OCI-LY3 (cell line): Measurements from ENCODE around the gene NDRG3.

ENCODE experiments used
- H2AFZ ChIP-seq: fragments of 200-600, 300-600 bp; shearing (Covaris generic); 2 replicates; pipeline ENCODE4 v1.6.0; 2014; ENCODE audit warnings: antibody characterized with exemption, low read depth, low read length
- H3K27ac ChIP-seq: fragments of 200-600, 300-600 bp; sonication (generic); 2 replicates; pipeline ENCODE4 v1.5.1; 2014; ENCODE audit warnings: mild to moderate bottlenecking, low read length, moderate library complexity, mixed read lengths
- H3K27me3 ChIP-seq: fragments of 200-600, 300-600 bp; sonication (generic); 2 replicates; pipeline ENCODE4 v1.6.1; 2014; ENCODE audit warnings: low read depth, low read length, mixed read lengths
- H3K36me3 ChIP-seq: fragments of 200-600, 300-600 bp; sonication (generic); replicated peaks from 2 replicates; pipeline ENCODE3; 2014; ENCODE audit warnings: low read depth, low read length, mixed read lengths
- H3K4me1 ChIP-seq: fragments of 300-600, 200-600 bp; sonication (generic); 2 replicates; pipeline ENCODE4 v1.6.1; 2014; ENCODE audit warnings: low read length, mixed read lengths
- H3K4me2 ChIP-seq: fragments of 200-600, 300-600 bp; sonication (generic); 2 replicates; pipeline ENCODE4 v1.6.1; 2014; ENCODE audit warnings: low read length, mixed read lengths
- H3K4me3 ChIP-seq: fragments of 300-600, 200-600 bp; sonication (generic); 2 replicates; pipeline ENCODE4 v1.5.1; 2014; ENCODE audit warnings: antibody characterized with exemption, mild to moderate bottlenecking, low read length, moderate library complexity
- H3K79me2 ChIP-seq: fragments of 300-600, 200-600 bp; shearing (Covaris generic); 2 replicates; pipeline ENCODE4 v1.6.1; 2014; ENCODE audit warnings: mild to moderate bottlenecking, low read length, mixed read lengths
- H3K9ac ChIP-seq: fragments of 300-600, 200-600 bp; shearing (Covaris generic); 2 replicates; pipeline ENCODE4 v1.6.0; 2014; ENCODE audit warnings: mild to moderate bottlenecking, low read length, moderate library complexity
- H3K9me3 ChIP-seq: fragments of 200-600, 300-600 bp; shearing (Covaris generic); 2 replicates; pipeline ENCODE4 v1.6.1; 2014; ENCODE audit warnings: low read length, mixed read lengths; ENCODE audit not compliant: insufficient read depth
- H4K20me1 ChIP-seq: fragments of 200-600, 300-600 bp; sonication (generic); 2 replicates; pipeline ENCODE4 v1.6.1; 2016; ENCODE audit warnings: low read length, mixed read lengths; ENCODE audit not compliant: insufficient read depth
- EZH2phosphoT487 ChIP-seq: fragments of 200-600 bp; shearing (Covaris generic); IDR thresholded peaks from 2 replicates; pipeline ENCODE4 v1.6.1; 2018; ENCODE audit warnings: antibody characterized with exemption, mixed run types, low read depth
- TF ChIP-seq, protein P1 (sequence below): fragments of 200-600, 300-600 bp; sonication (generic); IDR thresholded peaks from 2 replicates; pipeline ENCODE4 v1.5.1; 2014; ENCODE audit warnings: antibody characterized with exemption, low read length, low read depth

Gene NDRG3

GRCh38 chr20:36777576-36777975 lies 31.7 kb upstream of the NDRG3 start:
- Histone ChIP-seq H3K9me3 (no peaks in the 10 kb centered on the region), H3K79me2 (peaks cover 8% of the 10 kb centered on the region), H3K4me1 (peaks cover 9% of the 10 kb centered on the region), H3K4me2 (no peak overlapping the region), H3K27me3 (no peaks in the 10 kb centered on the region), H3K4me3 (no peak overlapping the region), H3K36me3 (no peaks in the 10 kb centered on the region), H4K20me1 (no peaks in the 10 kb centered on the region), H3K27ac (no peak overlapping the region), H3K9ac (no peak overlapping the region), H2AFZ (no peak overlapping the region)
- TF ChIP-seq, protein P1, sequence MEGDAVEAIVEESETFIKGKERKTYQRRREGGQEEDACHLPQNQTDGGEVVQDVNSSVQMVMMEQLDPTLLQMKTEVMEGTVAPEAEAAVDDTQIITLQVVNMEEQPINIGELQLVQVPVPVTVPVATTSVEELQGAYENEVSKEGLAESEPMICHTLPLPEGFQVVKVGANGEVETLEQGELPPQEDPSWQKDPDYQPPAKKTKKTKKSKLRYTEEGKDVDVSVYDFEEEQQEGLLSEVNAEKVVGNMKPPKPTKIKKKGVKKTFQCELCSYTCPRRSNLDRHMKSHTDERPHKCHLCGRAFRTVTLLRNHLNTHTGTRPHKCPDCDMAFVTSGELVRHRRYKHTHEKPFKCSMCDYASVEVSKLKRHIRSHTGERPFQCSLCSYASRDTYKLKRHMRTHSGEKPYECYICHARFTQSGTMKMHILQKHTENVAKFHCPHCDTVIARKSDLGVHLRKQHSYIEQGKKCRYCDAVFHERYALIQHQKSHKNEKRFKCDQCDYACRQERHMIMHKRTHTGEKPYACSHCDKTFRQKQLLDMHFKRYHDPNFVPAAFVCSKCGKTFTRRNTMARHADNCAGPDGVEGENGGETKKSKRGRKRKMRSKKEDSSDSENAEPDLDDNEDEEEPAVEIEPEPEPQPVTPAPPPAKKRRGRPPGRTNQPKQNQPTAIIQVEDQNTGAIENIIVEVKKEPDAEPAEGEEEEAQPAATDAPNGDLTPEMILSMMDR = no peak
- no peak for TF ChIP-seq EZH2phosphoT487

DNA sequence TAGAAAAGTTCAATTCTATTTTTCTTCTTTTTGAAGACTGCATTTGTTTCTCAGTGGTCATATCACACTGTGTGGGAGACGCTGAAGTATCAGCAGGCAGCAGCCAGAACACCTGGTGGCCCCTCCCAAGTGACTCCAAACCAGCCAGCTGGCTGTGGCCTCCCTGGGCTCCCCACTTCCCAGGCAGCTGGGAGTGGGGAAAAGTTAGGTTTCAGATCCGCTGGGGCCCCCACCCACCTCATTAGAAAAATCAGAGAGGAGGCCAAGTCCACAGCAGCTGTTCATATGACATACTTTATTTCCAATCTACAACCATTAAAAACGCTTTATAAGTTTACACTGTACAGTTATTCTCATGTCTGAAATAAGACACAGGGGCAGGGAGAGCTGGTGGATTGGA lies 31.3 kb upstream of the NDRG3 start:
- H4K20me1 ChIP-seq = no peaks in the 10 kb centered on the region
- H3K27me3 ChIP-seq = no peaks in the 10 kb centered on the region
- H3K9me3 ChIP-seq = no peaks in the 10 kb centered on the region
- H3K4me2 ChIP-seq = no peak overlapping the region
- no peak overlapping the region for H3K4me3 ChIP-seq
- H3K36me3 ChIP-seq = no peaks in the 10 kb centered on the region
- TF ChIP-seq, protein P1 = no peak
- no peak for TF ChIP-seq EZH2phosphoT487
- peaks cover 10% of the 10 kb centered on the region for H3K79me2 ChIP-seq
- H3K9ac ChIP-seq = no peak overlapping the region
- H3K27ac ChIP-seq = no peak overlapping the region
- no peak overlapping the region for H2AFZ ChIP-seq
- H3K4me1 ChIP-seq = peaks cover 13% of the 10 kb centered on the region

DNA sequence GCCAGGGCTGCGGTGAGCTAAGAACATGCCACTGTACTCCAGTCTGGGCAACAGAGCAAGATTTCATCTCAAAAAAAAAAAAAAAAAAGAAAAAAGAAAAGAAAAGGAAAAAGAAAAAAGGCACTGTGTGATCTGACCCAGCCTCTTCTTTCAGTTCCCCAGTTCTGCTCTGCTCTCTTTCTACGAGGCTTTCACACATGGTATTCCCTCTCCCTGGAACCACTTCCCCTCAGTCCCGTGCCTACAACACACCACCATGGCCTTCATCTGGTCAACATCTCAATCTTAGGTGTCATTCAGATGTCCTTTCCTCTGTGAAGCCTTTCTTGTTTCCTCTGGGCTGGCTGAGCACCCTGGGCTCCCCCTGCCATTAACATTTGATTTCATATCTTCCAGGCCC lies 29.9 kb upstream of the NDRG3 start:
- Histone ChIP-seq H2AFZ (no peak overlapping the region), H3K36me3 (peaks cover under 1% of the 10 kb centered on the region), H3K4me1 (peaks cover 22% of the 10 kb centered on the region), H3K4me2 (no peak overlapping the region), H3K27me3 (no peaks in the 10 kb centered on the region), H3K79me2 (peaks cover 10% of the 10 kb centered on the region), H3K9me3 (no peaks in the 10 kb centered on the region), H4K20me1 (no peaks in the 10 kb centered on the region), H3K27ac (no peak overlapping the region), H3K9ac (no peak overlapping the region), H3K4me3 (no peak overlapping the region)
- TF ChIP-seq EZH2phosphoT487 = no peak
- TF ChIP-seq, protein P1 = no peak

DNA sequence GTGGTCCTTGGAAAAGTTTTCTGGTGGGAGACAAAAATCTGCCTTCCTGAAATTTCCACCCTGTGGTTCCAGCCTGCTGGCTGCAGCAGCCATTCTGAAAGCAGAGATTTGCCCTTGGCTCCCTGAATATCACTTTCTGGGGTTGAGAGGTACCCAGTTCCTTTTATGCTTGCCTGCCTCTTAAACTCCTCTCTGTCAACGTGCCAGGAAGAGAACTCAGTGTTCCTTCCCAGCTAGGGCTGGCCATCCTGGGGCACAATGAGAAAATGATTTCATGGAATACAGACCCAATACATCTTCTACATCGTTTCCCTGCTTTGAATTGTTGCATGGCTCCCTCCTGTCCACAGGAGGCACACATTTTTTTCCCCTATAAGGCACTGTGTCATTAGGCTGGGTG lies 29.3 kb upstream of the NDRG3 start:
- Histone ChIP-seq H3K4me3 (no peak overlapping the region), H4K20me1 (no peaks in the 10 kb centered on the region), H3K36me3 (peaks cover 5% of the 10 kb centered on the region), H3K4me1 (peaks cover 22% of the 10 kb centered on the region), H2AFZ (no peak overlapping the region), H3K9ac (no peak overlapping the region), H3K27me3 (no peaks in the 10 kb centered on the region), H3K9me3 (no peaks in the 10 kb centered on the region), H3K27ac (no peak overlapping the region), H3K79me2 (peaks cover 10% of the 10 kb centered on the region), H3K4me2 (no peak overlapping the region)
- TF ChIP-seq, protein P1 = no peak
- TF ChIP-seq EZH2phosphoT487 = no peak
